ENCODE measurements around the gene SMG1. TPM values are rescaled to one million over a fixed set of nuclear protein-coding genes. Genes with fewer than 3 reads are reported as not detected.

Gene SMG1
- total and polyA plus RNA-seq, 2 of the 13 experiments (the other 11 are each of a cell fraction or from before 2014, with no cell fraction given), result 48.7 to 53.7 TPM

GRCh38 chr16:18801145-18801972 is 124.8 kb downstream of the SMG1 start, which contains the start of gene ARL6IP1 (continued):
- TF ChIP-seq ZBTB2 (CRISPR knock-in tag; IDR thresholded peaks at IDR 0.05; ENCODE audit: low read depth) (peak; percentile 93), ZSCAN5A (CRISPR knock-in tag; IDR thresholded peaks at IDR 0.05; ENCODE audit: borderline replicate concordance) (peak; percentile 99), ZNF383 (CRISPR knock-in tag; IDR thresholded peaks at IDR 0.05; ENCODE audit: borderline replicate concordance) (peak; percentile 99), KLF16 (CRISPR knock-in tag; IDR thresholded peaks at IDR 0.05) (peak; percentile 86 to 98; a peak in 3 of 4 replicates), ETV6 (CRISPR knock-in tag; conservative IDR thresholded peaks at IDR 0.05) (peak; percentile 91), MTF2 (CRISPR knock-in tag; IDR thresholded peaks at IDR 0.05; ENCODE audit: borderline replicate concordance) (peak; percentile 93), EHMT2 (IDR thresholded peaks at IDR 0.05; ENCODE audit: borderline replicate concordance, low read depth, low read length) (no peak; the same call in 1 of the 2 replicates), PHF21A (CRISPR knock-in tag; IDR thresholded peaks at IDR 0.05) (peak; percentile 89; the same call in 1 of the 2 replicates), ZBTB46 (CRISPR knock-in tag; IDR thresholded peaks at IDR 0.05; ENCODE audit: borderline replicate concordance) (no peak), ADNP (CRISPR knock-in tag; IDR thresholded peaks at IDR 0.05) (peak; percentile 85), MIXL1 (CRISPR knock-in tag; IDR thresholded peaks at IDR 0.05) (peak; percentile 92), ZNF782 (CRISPR knock-in tag; IDR thresholded peaks at IDR 0.05; ENCODE audit: borderline replicate concordance) (peak; percentile 98), ZNF296 (CRISPR knock-in tag; conservative IDR thresholded peaks at IDR 0.05) (0 out of 2 replicates have a peak, but pooled peaks have one; percentile 40), SNAI1 (CRISPR knock-in tag; IDR thresholded peaks at IDR 0.05; ENCODE audit: borderline replicate concordance) (peak; percentile 100), ZNF350 (CRISPR knock-in tag; IDR thresholded peaks at IDR 0.05; ENCODE audit: borderline replicate concordance, low read depth) (peak; percentile 98), RXRB (CRISPR knock-in tag; IDR thresholded peaks at IDR 0.05; ENCODE audit: borderline replicate concordance) (peak; percentile 94), HNF1A (IDR thresholded peaks at IDR 0.05; ENCODE audit: low read depth) (0 out of 2 replicates have a peak, but pooled peaks have one; percentile 37), HNF1A (CRISPR knock-in tag; IDR thresholded peaks at IDR 0.05; ENCODE audit: borderline replicate concordance) (peak; percentile 88), FOXJ3 (CRISPR knock-in tag; IDR thresholded peaks at IDR 0.05; ENCODE audit: borderline replicate concordance) (peak; percentile 95)
